Naive thymus-derived CD8-positive, alpha-beta T cell (primary cell): ENCODE results near the gene HMX3. TPM values are rescaled to one million over a fixed set of nuclear protein-coding genes. Genes with fewer than 3 reads are reported as not detected.

Source experiments
- ATAC-seq, 2 donors: fragments of 150-1000 bp; cut with Tn5 transposase in 1 of 2; sonication (Bioruptor Pico), chemical (Tn5 transposase) in 1 of 2; 1 replicate in 1 of 2; 2 replicates in 1 of 2; pipeline ENCODE4 v1.10.0; 2021; ENCODE audit warnings: mild to moderate bottlenecking in 2 of 2, moderate library complexity in 2 of 2
- POLR2A ChIA-PET: fragments of 350-600 bp; sonication (Branson Sonifier 250); formaldehyde crosslinking; loops from one replicate; lab custom pipeline; 2021; ENCODE audit warnings: antibody characterized with exemption; lab: Charles Lee
- DNase-seq, 10 donors: peaks; one replicate each; pipeline versions ENCODE4 v3.0.0 to v3.0.0-alpha.2; 2020 to 2022
- H3K27ac Mint-ChIP-seq, 10 donors: one replicate each; pipeline ENCODE4 v1.8.0; 2020 to 2022; ENCODE audit warnings: mild to moderate bottlenecking in 10 of 10, mixed read lengths in 10 of 10, moderate library complexity in 4 of 10, inconsistent platforms in 1 of 10
- H3K27me3 Mint-ChIP-seq, 5 donors: one replicate each; pipeline ENCODE4 v1.8.0; 2021 to 2022; ENCODE audit warnings: mixed read lengths in 5 of 5
- H3K36me3 Mint-ChIP-seq, 3 donors: one replicate each; pipeline ENCODE4 v1.8.0; 2020 to 2022; ENCODE audit warnings: mixed read lengths in 3 of 3, mild to moderate bottlenecking in 2 of 3, inconsistent platforms in 1 of 3
- H3K4me1 Mint-ChIP-seq, 4 donors: one replicate each; pipeline ENCODE4 v1.8.0; 2021 to 2022; ENCODE audit warnings: mixed read lengths in 4 of 4
- H3K4me3 Mint-ChIP-seq, 10 donors: one replicate each; pipeline ENCODE4 v1.8.0; 2020 to 2022; ENCODE audit warnings: mild to moderate bottlenecking in 10 of 10, mixed read lengths in 10 of 10, moderate library complexity in 6 of 10, inconsistent platforms in 1 of 10
- H3K9me3 Mint-ChIP-seq, 9 donors: one replicate each; pipeline ENCODE4 v1.8.0; 2020 to 2022; ENCODE audit warnings: mixed read lengths in 9 of 9, mild to moderate bottlenecking in 3 of 9, inconsistent platforms in 1 of 9, moderate library complexity in 1 of 9
- polyA plus RNA-seq, 3 donors: library from polyadenylated mRNA; unstranded; fragments of 300-500 nt; fragmentation: Illumina TruSeq; gene quantifications; one replicate each; pipeline ENCODE4 v1.2.3, GENCODE V29; 2021
- total RNA-seq, 8 experiments: library from RNA in 2 of 8; stranded (reverse) in 2 of 8; gene quantifications; one replicate each; pipeline ENCODE4 v1.2.3 and lab custom pipeline; 2021 to 2026

The HMX3 gene
- total and polyA plus RNA-seq, 5 experiments from 2014 or later: not detected

- DNase-seq (no peak), ATAC-seq (no peak)
- no peaks in the 10 kb centered on the region for H3K9me3 Mint-ChIP-seq
- POLR2A ChIA-PET: interaction anchor here (1.3 kb wide), 1 partner anchor 9 kb away, joined by 4 read pairs; the partner anchor contains the start of gene BUB3
- H3K27ac Mint-ChIP-seq: no peak overlapping the region
- H3K36me3 Mint-ChIP-seq: no peaks in the 10 kb centered on the region
- peak overlapping the region in 9 of 10 donors; percentile 13 to 78 (median 65) for H3K4me3 Mint-ChIP-seq
- peaks cover 61 to 91% (median 67%) of the 10 kb centered on the region in 5 donors for H3K27me3 Mint-ChIP-seq
- peaks cover 25 to 79% (median 65%) of the 10 kb centered on the region in 4 donors for H3K4me1 Mint-ChIP-seq
These were observed 9.1 kb downstream of the HMX3 start for GRCh38 chr10:123144697-123145541.

- peaks cover 56 to 91% (median 65%) of the 10 kb centered on the region in 5 donors for H3K27me3 Mint-ChIP-seq
- DNase-seq: no peak
These were observed 9.8 kb downstream of the HMX3 start for GRCh38 chr10:123145542-123146012.

GRCh38 chr10:123146013-123146893 lies 10.5 kb downstream of the HMX3 start:
- ATAC-seq (no peak), DNase-seq (no peak)
- H3K36me3 Mint-ChIP-seq: no peaks in the 10 kb centered on the region
- H3K4me1 Mint-ChIP-seq: peaks cover 22 to 79% (median 68%) of the 10 kb centered on the region in 4 donors
- H3K27ac Mint-ChIP-seq: no peak overlapping the region
- H3K27me3 Mint-ChIP-seq: peaks cover 50 to 86% (median 61%) of the 10 kb centered on the region in 5 donors
- no peaks in the 10 kb centered on the region for H3K9me3 Mint-ChIP-seq
- POLR2A ChIA-PET: interaction anchor here (1.3 kb wide), 1 partner anchor 8 kb away, joined by 4 read pairs; the partner anchor contains the start of gene BUB3
- H3K4me3 Mint-ChIP-seq: peak overlapping the region; percentile 3 to 78 (median 67)

More at GRCh38 chr10:123145542-123146012, 9.8 kb downstream of the HMX3 start:
- Mint-ChIP-seq H3K4me1 (peaks cover 22 to 78% (median 66%) of the 10 kb centered on the region in 4 donors), H3K27ac (no peak overlapping the region), H3K9me3 (no peaks in the 10 kb centered on the region), H3K4me3 (peak overlapping the region; percentile 3 to 78 (median 70)), H3K36me3 (no peaks in the 10 kb centered on the region)
- ATAC-seq: no peak
- POLR2A ChIA-PET: interaction anchor here (1.3 kb wide), 1 partner anchor 9 kb away, joined by 4 read pairs; the partner anchor contains the start of gene BUB3

GRCh38 chr10:123146894-123147634 lies 11.3 kb downstream of the HMX3 start:
- Mint-ChIP-seq H3K27me3 (peaks cover 43 to 79% (median 59%) of the 10 kb centered on the region in 5 donors), H3K36me3 (no peaks in the 10 kb centered on the region), H3K4me1 (peaks cover 22 to 77% (median 68%) of the 10 kb centered on the region in 4 donors), H3K27ac (no peak overlapping the region), H3K9me3 (no peaks in the 10 kb centered on the region), H3K4me3 (peak overlapping the region; percentile 26 to 77 (median 63))
- ATAC-seq: no peak
- POLR2A ChIA-PET: no interaction called here
- DNase-seq: no peak

- H3K4me1 Mint-ChIP-seq: peaks cover 22 to 69% (median 64%) of the 10 kb centered on the region in 4 donors
- POLR2A ChIA-PET: no interaction called here
- peak within 1 kb of the TSS; percentile 55 to 87 (median 78) for H3K4me3 Mint-ChIP-seq
- H3K9me3 Mint-ChIP-seq: no peaks in the 10 kb centered on the region
- H3K27me3 Mint-ChIP-seq: peaks cover 40 to 72% (median 57%) of the 10 kb centered on the region in 5 donors
- H3K27ac Mint-ChIP-seq: peak within 1 kb of the TSS in 1 of 10 donors; percentile 27
- ATAC-seq (peak; percentile 20 to 23), DNase-seq (no peak)
- no peaks in the 10 kb centered on the region for H3K36me3 Mint-ChIP-seq
These were observed 12.1 kb downstream of the HMX3 start, which contains the start of gene HMX2 for GRCh38 chr10:123147635-123148413. TSS of gene HMX2 (plus strand) at chr10:123148136. CDS start at chr10:123148379, 243 bp downstream.

- POLR2A ChIA-PET: no interaction called here
- no peaks in the 10 kb centered on the region for H3K36me3 Mint-ChIP-seq
- ATAC-seq: no peak
- H3K27ac Mint-ChIP-seq: peak overlapping the region in 1 of 10 donors; percentile 27
- peak overlapping the region; percentile 55 to 87 (median 78) for H3K4me3 Mint-ChIP-seq
- no peaks in the 10 kb centered on the region for H3K9me3 Mint-ChIP-seq
- H3K27me3 Mint-ChIP-seq: peaks cover 35 to 64% (median 53%) of the 10 kb centered on the region in 5 donors
- no peak for DNase-seq
- H3K4me1 Mint-ChIP-seq: peaks cover 22 to 66% (median 62%) of the 10 kb centered on the region in 4 donors
These were observed 12.8 kb downstream of the HMX3 start for GRCh38 chr10:123148414-123149161.

- H3K36me3 Mint-ChIP-seq: peaks cover 0 to under 1% (median under 1%) of the 10 kb centered on the region in 3 donors
- peaks cover 31 to 59% (median 48%) of the 10 kb centered on the region in 5 donors for H3K27me3 Mint-ChIP-seq
- H3K4me1 Mint-ChIP-seq: peaks cover 22 to 66% (median 64%) of the 10 kb centered on the region in 4 donors
- no peak for DNase-seq
- H3K27ac Mint-ChIP-seq: peak overlapping the region in 1 of 10 donors; percentile 27
- peak overlapping the region; percentile 55 to 87 (median 78) for H3K4me3 Mint-ChIP-seq
- no peak for ATAC-seq
- POLR2A ChIA-PET: no interaction called here
- H3K9me3 Mint-ChIP-seq: no peaks in the 10 kb centered on the region
These were observed 13.4 kb downstream of the HMX3 start for GRCh38 chr10:123149162-123149567.

GRCh38 chr10:123149568-123150270 lies 13.9 kb downstream of the HMX3 start:
- POLR2A ChIA-PET: no interaction called here
- Mint-ChIP-seq H3K4me3 (peak overlapping the region; percentile 77 to 87 (median 84)), H3K27ac (peak overlapping the region in 1 of 10 donors; percentile 58), H3K4me1 (peaks cover 23 to 64% (median 61%) of the 10 kb centered on the region in 4 donors), H3K36me3 (peaks cover 0 to 2% (median 2%) of the 10 kb centered on the region in 3 donors), H3K27me3 (peaks cover 25 to 53% (median 43%) of the 10 kb centered on the region in 5 donors), H3K9me3 (no peaks in the 10 kb centered on the region)
- peak in 3 of 10 donors; percentile 35 to 50 (median 48) for DNase-seq
- ATAC-seq: no peak

GRCh38 chr10:123150271-123150985 lies 14.7 kb downstream of the HMX3 start:
- peaks cover 0 to 6% (median 2%) of the 10 kb centered on the region in 3 donors for H3K36me3 Mint-ChIP-seq
- ATAC-seq (no peak), DNase-seq (no peak)
- H3K4me1 Mint-ChIP-seq: peaks cover 20 to 63% (median 58%) of the 10 kb centered on the region in 4 donors
- POLR2A ChIA-PET: interaction anchor here (0.8 to 0.9 kb wide), 2 partner anchors 9 to 16 kb away, joined by 3 read pairs; no protein-coding TSS in a partner anchor
- H3K9me3 Mint-ChIP-seq: no peaks in the 10 kb centered on the region
- peaks cover 18 to 46% (median 35%) of the 10 kb centered on the region in 5 donors for H3K27me3 Mint-ChIP-seq
- peak overlapping the region; percentile 77 to 87 (median 84) for H3K4me3 Mint-ChIP-seq
- peak overlapping the region in 1 of 10 donors; percentile 58 for H3K27ac Mint-ChIP-seq
